Ovary (tissue), 9 donors: ENCODE results near the gene USP32. TPM values are rescaled to one million over a fixed set of nuclear protein-coding genes. Genes with fewer than 3 reads are reported as not detected.

ENCODE experiments used
- DNase-seq, 5 donors: peaks; one replicate each; pipeline ENCODE4 v3.0.0-alpha.2; 2019 to 2020
- H3K27ac ChIP-seq, 2 donors: fragments of 200-600 bp; one replicate each; pipeline versions ENCODE4 v1.5.1 to v1.8.0; 2019 to 2022
- H3K27me3 ChIP-seq: fragments of 200-600 bp; one replicate; pipeline ENCODE4 v1.8.0; 2022
- H3K36me3 ChIP-seq: fragments of 200-600 bp; sonication (generic); one replicate; pipeline ENCODE4 v1.5.1; 2019
- H3K4me1 ChIP-seq: one replicate; pipeline ENCODE4 v1.8.1; 2013; ENCODE audit warnings: mild to moderate bottlenecking, moderate library complexity; ENCODE audit not compliant: insufficient read depth
- H3K4me3 ChIP-seq: fragments of 200-600 bp; sonication (generic); one replicate; pipeline ENCODE4 v1.5.1; 2017
- H3K9me3 ChIP-seq, 2 donors: fragments of 200-600 bp in 1 of 2; sonication (generic) in 1 of 2; one replicate each; pipeline versions ENCODE4 v1.5.1 to v1.8.1; 2013 to 2019; ENCODE audit warnings: mild to moderate bottlenecking in 1 of 2, moderate library complexity in 1 of 2
- EP300 ChIP-seq: sonication (generic); formaldehyde crosslinking; IDR thresholded peaks from one replicate; pipeline ENCODE4 v1.6.1; 2017; ENCODE audit warnings: antibody characterized with exemption
- POLR2A ChIP-seq: fragments of 450-650 bp; IDR thresholded peaks from one replicate; pipeline ENCODE4 v1.6.1; 2017; ENCODE audit warnings: antibody characterized with exemption, mild to moderate bottlenecking, moderate library complexity
- WGBS, 3 donors: extraction: QIAGEN DNeasy Blood & Tissue Kit in 1 of 3; methylation state at CpG; one replicate each; pipeline versions ENCODE4 v1.1.5 to v1.1.7; 2013 to 2017; 5-methylcytosine and 5-hydroxymethylcytosine counted together
- intact Hi-C, 4 donors: fragments of 100-400 bp; cut with DNase I; formaldehyde crosslinking; loops; one replicate each; pipeline versions ENCODE4 v1.11.0 to v1.15.1; 2022 to 2023
- polyA plus RNA-seq, 2 donors: library from polyadenylated mRNA; stranded (reverse); fragments of 200-250 nt in 1 of 2; fragments of 350-450 nt in 1 of 2; fragmentation: Illumina TruSeq in 1 of 2; extraction: RNeasy Lipid Tissue Mini Kit (QIAGEN cat#74804) in 1 of 2; gene quantifications; one replicate each; pipeline ENCODE4 v1.2.3, GENCODE V29; 2013 to 2014
- small RNA-seq: library from RNA; depleted of rRNA; stranded (forward); fragments of <200 nt; gene quantifications from one replicate; pipeline ENCODE3, GENCODE V24; 2016
- total RNA-seq, 7 donors: library from RNA; depleted of rRNA in 2 of 7; stranded (reverse); fragments of >200 nt in 2 of 7; fragmentation: NEBNext Ultra II Directional in 3 of 7; extraction: Animal tissue kit (Norgen Biotek cat#: 25700) in 3 of 7; gene quantifications; one replicate each; pipeline versions ENCODE4 v1.1.0 to v1.2.4, GENCODE V29; 2016 to 2023
- TF ChIP-seq, protein P1 (sequence below), 3 donors: fragments of 450-650 bp in 2 of 3; fragments of 200-600 bp in 1 of 3; IDR thresholded peaks; one replicate each; pipeline versions ENCODE4 v1.5.1 to v1.8.0; 2016 to 2022; ENCODE audit warnings: antibody characterized with exemption in 3 of 3, mild to moderate bottlenecking in 1 of 3
- donor health status: DM: no; HTN: no; CAD: no; lungs with moderate emphysema.
- donor health status: DM: no; HTN: no; CAD: no.
- donor health status: Bipolar disorder and iron deficiency.
- donor health status: DM: yes; HTN: yes; CAD: no.
- donor health status: DM: no; HTN: no; CAD: no.
- donor health status: DM: yes; HTN: yes; CAD: no.

USP32 gene
- total and polyA plus RNA-seq, 9 donors, result 8.7 to 37.6 (median 32.9) TPM

DNA sequence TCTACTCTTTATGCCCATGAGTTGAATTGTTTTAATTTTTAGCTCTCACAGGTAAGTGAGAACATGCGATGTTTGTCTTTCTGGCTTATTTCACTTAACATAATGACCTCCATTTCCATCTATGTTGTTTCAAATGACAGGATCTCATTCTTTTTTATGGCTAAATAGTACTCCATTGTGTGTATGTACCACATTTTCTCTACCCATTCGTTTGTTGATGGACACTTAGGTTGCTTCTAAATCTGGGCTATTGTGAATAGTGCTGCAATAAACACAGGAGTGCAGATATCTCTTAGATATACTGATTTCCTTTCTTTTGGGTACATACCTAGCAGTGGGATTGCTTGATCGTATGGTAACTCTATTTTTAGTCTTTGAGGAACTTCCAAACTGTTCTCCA lies 261.5 kb downstream of the USP32 start:
- Histone ChIP-seq H3K4me1 (peaks cover 7% of the 10 kb centered on the region), H3K9me3 (no peaks in the 10 kb centered on the region), H3K27me3 (no peaks in the 10 kb centered on the region), H3K4me3 (no peak overlapping the region), H3K36me3 (no peaks in the 10 kb centered on the region), H3K27ac (no peak overlapping the region)
- no peak for DNase-seq
- intact Hi-C loops, result loop anchor here in 1 of 4 donors (5.0 kb wide), 1 partner anchor 1357 kb away; no protein-coding TSS in a partner anchor
- no peak for TF ChIP-seq POLR2A
- TF ChIP-seq EP300, result no peak
- TF ChIP-seq, protein P1, sequence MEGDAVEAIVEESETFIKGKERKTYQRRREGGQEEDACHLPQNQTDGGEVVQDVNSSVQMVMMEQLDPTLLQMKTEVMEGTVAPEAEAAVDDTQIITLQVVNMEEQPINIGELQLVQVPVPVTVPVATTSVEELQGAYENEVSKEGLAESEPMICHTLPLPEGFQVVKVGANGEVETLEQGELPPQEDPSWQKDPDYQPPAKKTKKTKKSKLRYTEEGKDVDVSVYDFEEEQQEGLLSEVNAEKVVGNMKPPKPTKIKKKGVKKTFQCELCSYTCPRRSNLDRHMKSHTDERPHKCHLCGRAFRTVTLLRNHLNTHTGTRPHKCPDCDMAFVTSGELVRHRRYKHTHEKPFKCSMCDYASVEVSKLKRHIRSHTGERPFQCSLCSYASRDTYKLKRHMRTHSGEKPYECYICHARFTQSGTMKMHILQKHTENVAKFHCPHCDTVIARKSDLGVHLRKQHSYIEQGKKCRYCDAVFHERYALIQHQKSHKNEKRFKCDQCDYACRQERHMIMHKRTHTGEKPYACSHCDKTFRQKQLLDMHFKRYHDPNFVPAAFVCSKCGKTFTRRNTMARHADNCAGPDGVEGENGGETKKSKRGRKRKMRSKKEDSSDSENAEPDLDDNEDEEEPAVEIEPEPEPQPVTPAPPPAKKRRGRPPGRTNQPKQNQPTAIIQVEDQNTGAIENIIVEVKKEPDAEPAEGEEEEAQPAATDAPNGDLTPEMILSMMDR (IDR thresholded peaks at IDR 0.05), result no peak
- 79 to 86% (median 85%) methylated on average over 3 of the region's 3 CpGs for WGBS, 3 donors

DNA sequence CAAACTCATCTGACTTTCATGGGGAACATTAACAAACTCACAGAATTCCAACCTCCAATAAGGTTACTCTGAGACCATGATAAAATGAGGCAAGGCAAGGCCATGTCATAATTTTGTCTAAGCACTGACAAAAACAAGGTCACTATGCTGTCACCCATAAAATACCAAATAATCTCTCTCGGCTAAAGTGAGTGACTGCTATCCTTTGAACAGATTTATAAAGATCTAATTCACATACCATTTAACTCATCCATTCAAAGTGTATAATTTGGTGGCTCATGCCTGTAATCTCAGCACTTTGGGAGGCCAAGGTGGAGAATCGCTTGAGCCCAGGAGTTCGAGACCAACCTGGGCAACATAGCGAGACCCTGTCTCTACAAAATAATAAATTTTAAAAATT lies 262.8 kb downstream of the USP32 start:
- Histone ChIP-seq H3K4me1 (peaks cover 2% of the 10 kb centered on the region), H3K36me3 (no peaks in the 10 kb centered on the region), H3K27ac (no peak overlapping the region), H3K27me3 (no peaks in the 10 kb centered on the region), H3K4me3 (no peak overlapping the region), H3K9me3 (no peaks in the 10 kb centered on the region)
- TF ChIP-seq, protein P1 (IDR thresholded peaks at IDR 0.05), result no peak
- TF ChIP-seq POLR2A (no peak), EP300 (no peak)
- WGBS, 3 donors, result 79 to 88% (median 85%) methylated on average over 4 of the region's 4 CpGs
- intact Hi-C loops, result no loop called here
- no peak for DNase-seq

Small RNAs within 50 kb of the gene (small RNA-seq; reads per million reads assigned to genes)
- gene SCARNA20, result 20.9 reads per million, percentile 87 among the genes with 10 or more reads in this experiment

Other genes starting within 250 kb of the USP32 start
- gene CA4, start 242.2 kb downstream of the USP32 start, total RNA-seq, result 10 to 100 TPM in 1 of 7 donors, 1 to 10 TPM in 6; 1.1 to 21.8 (median 3.1) TPM
- gene CA4, start 242.2 kb downstream of the USP32 start, polyA plus RNA-seq, result 10 to 100 TPM in 1 of 2 donors, 1 to 10 TPM in 1; 9.4 to 39.3 TPM
- gene CHCT1, start 30.4 kb upstream of the USP32 start, total RNA-seq, result not detected
- under 1 TPM in 1 of 2 donors, not detected in 1; 0.08 TPM for gene CHCT1, start 30.4 kb upstream of the USP32 start, polyA plus RNA-seq
- 10 to 100 TPM; 27.0 to 72.1 (median 55.0) TPM for gene APPBP2, start 134.1 kb upstream of the USP32 start, total RNA-seq
- gene APPBP2, start 134.1 kb upstream of the USP32 start, polyA plus RNA-seq, result 10 to 100 TPM; 14.4 to 24.5 TPM
- gene PPM1D, start 208.1 kb upstream of the USP32 start, total RNA-seq, result 10 to 100 TPM; 11.9 to 35.5 (median 28.7) TPM
- 10 to 100 TPM; 16.3 to 20.9 TPM for gene PPM1D, start 208.1 kb upstream of the USP32 start, polyA plus RNA-seq